IPS-20b (cell line): ENCODE measurements around the gene PCDHGC3.
A peak's percentile ranks its signal among the peaks of the same experiment; 100 is the strongest.

Experiments
- H3K27ac ChIP-seq: one replicate; pipeline ENCODE4 v1.5.1; 2013; ENCODE audit warnings: low read length
- H3K27me3 ChIP-seq: 2 replicates; pipeline ENCODE4 v1.6.1; 2013; ENCODE audit warnings: mild to moderate bottlenecking, low read length, inconsistent platforms; ENCODE audit not compliant: insufficient read depth
- H3K36me3 ChIP-seq: 2 replicates; pipeline ENCODE4 v1.6.1; 2013; ENCODE audit warnings: low read depth, mild to moderate bottlenecking, inconsistent platforms, low read length, moderate library complexity; ENCODE audit not compliant: insufficient read depth
- H3K4me1 ChIP-seq: 2 replicates; pipeline ENCODE4 v1.6.1; 2013; ENCODE audit warnings: mild to moderate bottlenecking, control low read depth, inconsistent platforms, low read length, moderate library complexity; ENCODE audit not compliant: insufficient read depth
- H3K4me3 ChIP-seq: 2 replicates; pipeline ENCODE4 v1.5.1; 2013; ENCODE audit warnings: mild to moderate bottlenecking, low read length, inconsistent platforms
- H3K9ac ChIP-seq: 2 replicates; pipeline ENCODE4 v1.6.1; 2013; ENCODE audit warnings: low read depth, mild to moderate bottlenecking, inconsistent platforms, low read length, moderate library complexity
- H3K9me3 ChIP-seq: 2 replicates; pipeline ENCODE4 v1.6.1; 2013; ENCODE audit warnings: mild to moderate bottlenecking, low read depth, low read length, inconsistent platforms; ENCODE audit not compliant: insufficient read depth

The PCDHGC3 gene

DNA sequence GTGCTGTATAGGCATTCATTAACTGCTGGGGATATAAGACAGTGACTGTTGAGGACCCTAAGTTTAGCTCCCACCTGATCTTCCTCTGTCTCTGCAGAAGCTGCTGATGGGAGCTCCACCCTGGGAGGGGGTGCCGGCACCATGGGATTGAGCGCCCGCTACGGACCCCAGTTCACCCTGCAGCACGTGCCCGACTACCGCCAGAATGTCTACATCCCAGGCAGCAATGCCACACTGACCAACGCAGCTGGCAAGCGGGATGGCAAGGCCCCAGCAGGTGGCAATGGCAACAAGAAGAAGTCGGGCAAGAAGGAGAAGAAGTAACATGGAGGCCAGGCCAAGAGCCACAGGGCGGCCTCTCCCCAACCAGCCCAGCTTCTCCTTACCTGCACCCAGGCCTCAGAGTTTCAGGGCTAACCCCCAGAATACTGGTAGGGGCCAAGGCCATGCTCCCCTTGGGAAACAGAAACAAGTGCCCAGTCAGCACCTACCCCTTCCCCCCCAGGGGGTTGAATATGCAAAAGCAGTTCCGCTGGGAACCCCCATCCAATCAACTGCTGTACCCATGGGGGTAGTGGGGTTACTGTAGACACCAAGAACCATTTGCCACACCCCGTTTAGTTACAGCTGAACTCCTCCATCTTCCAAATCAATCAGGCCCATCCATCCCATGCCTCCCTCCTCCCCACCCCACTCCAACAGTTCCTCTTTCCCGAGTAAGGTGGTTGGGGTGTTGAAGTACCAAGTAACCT is 35.3 kb downstream of the PCDHGC3 start:
- peaks cover 27% of the 10 kb centered on the region for H3K4me1 ChIP-seq
- H3K9ac ChIP-seq = no peak overlapping the region
- H3K27me3 ChIP-seq = no peaks in the 10 kb centered on the region
- peaks cover 21% of the 10 kb centered on the region for H3K36me3 ChIP-seq
- H3K4me3 ChIP-seq = no peak overlapping the region
- H3K27ac ChIP-seq = no peak overlapping the region
- H3K9me3 ChIP-seq = no peaks in the 10 kb centered on the region

GRCh38 chr5:141511771-141512325 is 36.1 kb downstream of the PCDHGC3 start:
- H3K4me3 ChIP-seq = no peak overlapping the region
- H3K27me3 ChIP-seq = no peaks in the 10 kb centered on the region
- H3K4me1 ChIP-seq = peaks cover 27% of the 10 kb centered on the region
- H3K36me3 ChIP-seq = peaks cover 29% of the 10 kb centered on the region
- no peaks in the 10 kb centered on the region for H3K9me3 ChIP-seq
- no peak overlapping the region for H3K9ac ChIP-seq
- no peak overlapping the region for H3K27ac ChIP-seq

- H3K27me3 ChIP-seq = no peaks in the 10 kb centered on the region
- peak overlapping the region; percentile 84 for H3K4me3 ChIP-seq
- peaks cover 35% of the 10 kb centered on the region for H3K36me3 ChIP-seq
- no peaks in the 10 kb centered on the region for H3K9me3 ChIP-seq
- no peak overlapping the region for H3K27ac ChIP-seq
- H3K9ac ChIP-seq = peak overlapping the region; percentile 79; the same call in 1 of the 2 replicates
- H3K4me1 ChIP-seq = peaks cover 27% of the 10 kb centered on the region
These were observed 36.7 kb downstream of the PCDHGC3 start for GRCh38 chr5:141512390-141512910.

- peak overlapping the region; percentile 79; the same call in 1 of the 2 replicates for H3K9ac ChIP-seq
- H3K4me3 ChIP-seq = peak overlapping the region; percentile 84
- H3K27me3 ChIP-seq = no peaks in the 10 kb centered on the region
- no peak overlapping the region for H3K27ac ChIP-seq
- no peaks in the 10 kb centered on the region for H3K9me3 ChIP-seq
- H3K4me1 ChIP-seq = peaks cover 23% of the 10 kb centered on the region
- H3K36me3 ChIP-seq = peaks cover 41% of the 10 kb centered on the region
These were observed 37.3 kb downstream of the PCDHGC3 start for GRCh38 chr5:141512911-141513626.

DNA sequence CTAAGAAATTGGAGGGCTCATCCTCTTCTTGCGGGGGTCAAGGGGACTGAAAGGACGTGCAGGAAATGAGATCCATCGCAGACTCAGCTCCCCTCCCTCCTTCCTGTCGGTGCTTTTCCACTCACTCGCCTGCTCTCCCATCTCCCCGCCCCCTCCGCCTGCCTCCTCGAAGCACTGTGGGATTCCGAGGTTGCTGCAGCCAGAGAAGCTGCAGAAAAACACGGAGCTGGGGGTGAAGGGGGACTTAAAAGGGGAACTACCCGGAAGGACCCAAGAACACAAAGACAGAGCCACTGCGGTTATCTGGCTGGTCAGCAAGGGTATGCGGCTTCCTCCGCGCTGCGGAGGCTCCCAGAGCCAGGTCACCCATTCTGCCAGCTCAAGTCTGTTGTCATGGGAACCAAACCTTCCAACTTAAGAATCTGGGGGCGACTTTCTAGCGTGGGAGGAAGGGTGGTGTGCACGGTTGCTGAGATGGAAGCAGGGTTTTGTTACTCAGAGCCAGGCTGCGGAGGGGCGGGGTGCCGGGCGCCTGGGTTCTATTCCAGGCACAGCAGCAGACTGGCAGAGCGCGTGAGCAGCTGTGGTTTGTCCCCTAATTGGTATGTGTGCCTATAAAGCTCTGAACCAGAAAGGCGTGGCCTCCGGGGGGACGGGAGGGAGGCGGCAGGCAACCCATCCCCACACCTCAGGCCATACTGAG is 38.0 kb downstream of the PCDHGC3 start:
- Histone ChIP-seq H3K36me3 (peaks cover 47% of the 10 kb centered on the region), H3K9ac (peak overlapping the region; percentile 79; the same call in 1 of the 2 replicates), H3K27ac (peak overlapping the region; percentile 46), H3K4me3 (peak overlapping the region; percentile 84), H3K27me3 (no peaks in the 10 kb centered on the region), H3K9me3 (no peaks in the 10 kb centered on the region), H3K4me1 (peaks cover 18% of the 10 kb centered on the region)

GRCh38 chr5:141514330-141515133 is 38.8 kb downstream of the PCDHGC3 start:
- peaks cover 13% of the 10 kb centered on the region for H3K4me1 ChIP-seq
- H3K36me3 ChIP-seq = peaks cover 55% of the 10 kb centered on the region
- peak overlapping the region; percentile 79; the same call in 1 of the 2 replicates for H3K9ac ChIP-seq
- peak overlapping the region; percentile 46 for H3K27ac ChIP-seq
- H3K4me3 ChIP-seq = peak overlapping the region; percentile 84; the same call in 1 of the 2 replicates
- H3K27me3 ChIP-seq = no peaks in the 10 kb centered on the region
- no peaks in the 10 kb centered on the region for H3K9me3 ChIP-seq

GRCh38 chr5:141515141-141515540 is 39.4 kb downstream of the PCDHGC3 start:
- Histone ChIP-seq H3K27me3 (no peaks in the 10 kb centered on the region), H3K36me3 (peaks cover 61% of the 10 kb centered on the region), H3K9me3 (no peaks in the 10 kb centered on the region), H3K4me3 (0 out of 2 replicates have a peak overlapping the region, but pooled peaks have one; percentile 84), H3K9ac (peak overlapping the region; percentile 79; the same call in 1 of the 2 replicates), H3K27ac (no peak overlapping the region), H3K4me1 (peaks cover 12% of the 10 kb centered on the region)

DNA sequence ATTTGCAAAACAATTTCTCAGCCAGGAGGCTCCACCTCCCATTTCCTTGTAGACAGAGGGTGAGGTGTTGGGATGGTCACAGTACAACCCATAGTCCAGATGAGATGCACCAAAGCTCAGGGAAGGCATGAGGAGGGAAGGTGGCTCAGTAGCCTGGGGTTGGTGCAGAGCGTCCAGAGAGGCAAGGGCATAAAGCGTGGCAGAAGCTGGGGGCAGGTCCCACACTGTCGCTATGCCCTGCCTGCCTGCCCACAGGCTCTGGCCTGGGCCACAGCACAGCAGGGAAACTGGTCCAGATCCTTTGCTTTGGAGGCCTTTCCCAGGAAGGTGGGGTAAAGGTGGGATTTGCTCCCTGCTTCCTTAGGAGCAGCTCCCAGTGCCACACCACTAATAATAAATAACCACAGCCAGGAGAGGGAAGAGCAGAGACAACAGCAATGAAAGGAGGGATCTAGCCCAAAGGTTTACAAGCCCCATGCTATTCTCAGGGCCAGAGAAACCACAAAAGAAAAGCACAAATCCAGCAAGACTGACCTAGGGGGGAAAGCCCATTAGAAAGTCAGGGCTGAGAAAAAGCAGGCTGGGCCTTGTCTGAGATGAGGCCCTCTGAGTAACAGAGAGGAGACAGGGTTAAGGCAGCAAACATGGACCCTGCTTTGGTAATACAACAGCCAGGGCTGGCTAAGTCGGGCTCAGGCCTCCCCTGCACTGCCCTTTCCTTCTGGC is 40.3 kb downstream of the PCDHGC3 start:
- no peak overlapping the region for H3K27ac ChIP-seq
- H3K4me1 ChIP-seq = peaks cover 12% of the 10 kb centered on the region
- H3K36me3 ChIP-seq = peaks cover 65% of the 10 kb centered on the region
- no peaks in the 10 kb centered on the region for H3K27me3 ChIP-seq
- H3K4me3 ChIP-seq = no peak overlapping the region
- H3K9ac ChIP-seq = no peak overlapping the region
- H3K9me3 ChIP-seq = no peaks in the 10 kb centered on the region

DNA sequence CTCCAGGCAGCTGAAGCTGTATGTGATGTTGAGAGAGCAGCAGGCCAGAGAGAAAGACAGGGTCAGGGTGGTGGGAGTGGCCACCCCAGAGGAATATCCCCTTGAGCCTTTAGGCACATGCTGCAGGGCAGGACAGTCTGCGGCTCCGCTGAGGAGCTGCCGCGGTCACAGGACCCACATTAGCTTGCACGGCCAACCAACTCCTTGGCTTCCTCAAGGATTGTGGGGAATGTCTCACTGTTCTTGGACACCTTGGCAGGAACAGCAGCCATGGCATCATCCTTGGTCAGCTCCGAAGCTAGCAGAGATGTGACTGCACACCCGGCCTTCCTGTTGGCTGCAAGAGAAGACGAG is 40.9 kb downstream of the PCDHGC3 start:
- H3K4me3 ChIP-seq = no peak overlapping the region
- H3K9me3 ChIP-seq = no peaks in the 10 kb centered on the region
- no peaks in the 10 kb centered on the region for H3K27me3 ChIP-seq
- no peak overlapping the region for H3K9ac ChIP-seq
- H3K4me1 ChIP-seq = peaks cover 12% of the 10 kb centered on the region
- H3K27ac ChIP-seq = no peak overlapping the region
- H3K36me3 ChIP-seq = peaks cover 65% of the 10 kb centered on the region

DNA sequence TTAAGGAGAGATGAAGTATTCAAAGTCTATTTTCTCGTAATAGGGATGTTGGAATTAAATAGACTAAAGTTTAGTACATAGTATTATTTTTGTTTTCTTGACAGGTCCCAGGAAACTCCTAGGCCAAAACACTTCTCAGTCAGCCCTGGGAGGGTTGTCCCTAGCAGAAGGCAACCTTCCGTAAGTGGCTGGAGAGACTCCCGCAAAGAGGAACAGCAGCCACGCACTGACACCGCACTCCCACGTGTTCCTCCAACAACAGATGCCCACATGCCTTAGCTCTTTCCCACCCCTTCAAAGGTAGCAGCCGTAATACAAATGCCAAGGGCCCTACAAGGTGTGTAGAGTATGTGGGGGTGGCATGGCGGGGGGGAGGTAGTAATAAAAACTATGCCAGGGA is 41.5 kb downstream of the PCDHGC3 start:
- no peak overlapping the region for H3K9ac ChIP-seq
- no peak overlapping the region for H3K4me3 ChIP-seq
- H3K27me3 ChIP-seq = no peaks in the 10 kb centered on the region
- peaks cover 66% of the 10 kb centered on the region for H3K36me3 ChIP-seq
- no peaks in the 10 kb centered on the region for H3K9me3 ChIP-seq
- H3K4me1 ChIP-seq = peaks cover 12% of the 10 kb centered on the region
- H3K27ac ChIP-seq = no peak overlapping the region
